Measurements from ENCODE around the gene KCNJ5. TPM values are rescaled to one million over a fixed set of nuclear protein-coding genes. Genes with fewer than 3 reads are reported as not detected.

The KCNJ5 gene
- total and polyA plus RNA-seq, 10 of the 15 experiments (the other 5 are each of a cell fraction or from before 2014, with no cell fraction given): 0.03 TPM; not detected in 8

DNA sequence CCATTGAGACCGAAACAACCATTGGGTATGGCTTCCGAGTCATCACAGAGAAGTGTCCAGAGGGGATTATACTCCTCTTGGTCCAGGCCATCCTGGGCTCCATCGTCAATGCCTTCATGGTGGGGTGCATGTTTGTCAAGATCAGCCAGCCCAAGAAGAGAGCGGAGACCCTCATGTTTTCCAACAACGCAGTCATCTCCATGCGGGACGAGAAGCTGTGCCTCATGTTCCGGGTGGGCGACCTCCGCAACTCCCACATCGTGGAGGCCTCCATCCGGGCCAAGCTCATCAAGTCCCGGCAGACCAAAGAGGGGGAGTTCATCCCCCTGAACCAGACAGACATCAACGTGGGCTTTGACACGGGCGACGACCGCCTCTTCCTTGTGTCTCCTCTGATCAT is 20.5 kb downstream of the KCNJ5 start:
- RAD21 ChIA-PET (ENCODE audit: unreplicated experiment): no interaction called here
- no peaks in the 10 kb centered on the region for H3K4me1 ChIP-seq (ENCODE audit: control insufficient read depth, insufficient read depth, low read length)
- CTCF ChIA-PET: interaction anchor here (0.8 to 1.2 kb wide), 2 partner anchors 14 to 27 kb away, joined by 3 to 4 read pairs; no protein-coding TSS in a partner anchor
- H2AFZ ChIP-seq (ENCODE audit: control insufficient read depth, low read depth, low read length): no peak overlapping the region
- SMC1A ChIA-PET (ENCODE audit: uncharacterized antibody, unreplicated experiment): no interaction called here
- H3K36me3 ChIP-seq (ENCODE audit: control insufficient read depth in 2 of 2, insufficient read depth in 2 of 2, low read length in 1 of 2): no peaks in the 10 kb centered on the region
- POLR2A ChIA-PET: no interaction called here
- H3K4me2 ChIP-seq (ENCODE audit: control insufficient read depth, insufficient read depth): no peak overlapping the region
- ATAC-seq (no peak), DNase-seq (ENCODE audit: low read depth, low spot score) (no peak), FAIRE-seq (no peak)
- no peak for TF ChIP-seq SMARCA5 (IDR thresholded peaks at IDR 0.05)
- TF ChIP-seq POLR2AphosphoS2 (IDR thresholded peaks at IDR 0.05; ENCODE audit: low read depth, low read length): no peak
- TF ChIP-seq CBFB (IDR thresholded peaks at IDR 0.05; ENCODE audit: low read depth): no peak
- TF ChIP-seq, protein P1, sequence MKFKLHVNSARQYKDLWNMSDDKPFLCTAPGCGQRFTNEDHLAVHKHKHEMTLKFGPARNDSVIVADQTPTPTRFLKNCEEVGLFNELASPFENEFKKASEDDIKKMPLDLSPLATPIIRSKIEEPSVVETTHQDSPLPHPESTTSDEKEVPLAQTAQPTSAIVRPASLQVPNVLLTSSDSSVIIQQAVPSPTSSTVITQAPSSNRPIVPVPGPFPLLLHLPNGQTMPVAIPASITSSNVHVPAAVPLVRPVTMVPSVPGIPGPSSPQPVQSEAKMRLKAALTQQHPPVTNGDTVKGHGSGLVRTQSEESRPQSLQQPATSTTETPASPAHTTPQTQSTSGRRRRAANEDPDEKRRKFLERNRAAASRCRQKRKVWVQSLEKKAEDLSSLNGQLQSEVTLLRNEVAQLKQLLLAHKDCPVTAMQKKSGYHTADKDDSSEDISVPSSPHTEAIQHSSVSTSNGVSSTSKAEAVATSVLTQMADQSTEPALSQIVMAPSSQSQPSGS (IDR thresholded peaks at IDR 0.05; ENCODE audit: low read length): no peak
- TF ChIP-seq RAD51 (IDR thresholded peaks at IDR 0.05): no peak
- TF ChIP-seq BHLHE40 (IDR thresholded peaks at IDR 0.05; ENCODE audit: borderline replicate concordance in 1 of 2, low read depth in 2 of 2, low read length in 1 of 2): no peak
- no peak for TF ChIP-seq YBX1 (IDR thresholded peaks at IDR 0.05)
- TF ChIP-seq EZH2 (IDR thresholded peaks at IDR 0.05; ENCODE audit: borderline replicate concordance, control insufficient read depth, low read depth, low read length): no peak
- no peak for TF ChIP-seq BACH1 (IDR thresholded peaks at IDR 0.05; ENCODE audit: borderline replicate concordance)
- TF ChIP-seq, protein P2, sequence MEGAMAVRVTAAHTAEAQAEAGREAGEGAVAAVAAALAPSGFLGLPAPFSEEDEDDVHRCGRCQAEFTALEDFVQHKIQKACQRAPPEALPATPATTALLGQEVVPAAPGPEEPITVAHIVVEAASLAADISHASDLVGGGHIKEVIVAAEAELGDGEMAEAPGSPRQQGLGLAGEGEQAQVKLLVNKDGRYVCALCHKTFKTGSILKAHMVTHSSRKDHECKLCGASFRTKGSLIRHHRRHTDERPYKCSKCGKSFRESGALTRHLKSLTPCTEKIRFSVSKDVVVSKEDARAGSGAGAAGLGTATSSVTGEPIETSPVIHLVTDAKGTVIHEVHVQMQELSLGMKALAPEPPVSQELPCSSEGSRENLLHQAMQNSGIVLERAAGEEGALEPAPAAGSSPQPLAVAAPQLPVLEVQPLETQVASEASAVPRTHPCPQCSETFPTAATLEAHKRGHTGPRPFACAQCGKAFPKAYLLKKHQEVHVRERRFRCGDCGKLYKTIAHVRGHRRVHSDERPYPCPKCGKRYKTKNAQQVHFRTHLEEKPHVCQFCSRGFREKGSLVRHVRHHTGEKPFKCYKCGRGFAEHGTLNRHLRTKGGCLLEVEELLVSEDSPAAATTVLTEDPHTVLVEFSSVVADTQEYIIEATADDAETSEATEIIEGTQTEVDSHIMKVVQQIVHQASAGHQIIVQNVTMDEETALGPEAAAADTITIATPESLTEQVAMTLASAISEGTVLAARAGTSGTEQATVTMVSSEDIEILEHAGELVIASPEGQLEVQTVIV (IDR thresholded peaks at IDR 0.05; ENCODE audit: borderline replicate concordance, partially characterized antibody): no peak
- TF ChIP-seq, protein P3, sequence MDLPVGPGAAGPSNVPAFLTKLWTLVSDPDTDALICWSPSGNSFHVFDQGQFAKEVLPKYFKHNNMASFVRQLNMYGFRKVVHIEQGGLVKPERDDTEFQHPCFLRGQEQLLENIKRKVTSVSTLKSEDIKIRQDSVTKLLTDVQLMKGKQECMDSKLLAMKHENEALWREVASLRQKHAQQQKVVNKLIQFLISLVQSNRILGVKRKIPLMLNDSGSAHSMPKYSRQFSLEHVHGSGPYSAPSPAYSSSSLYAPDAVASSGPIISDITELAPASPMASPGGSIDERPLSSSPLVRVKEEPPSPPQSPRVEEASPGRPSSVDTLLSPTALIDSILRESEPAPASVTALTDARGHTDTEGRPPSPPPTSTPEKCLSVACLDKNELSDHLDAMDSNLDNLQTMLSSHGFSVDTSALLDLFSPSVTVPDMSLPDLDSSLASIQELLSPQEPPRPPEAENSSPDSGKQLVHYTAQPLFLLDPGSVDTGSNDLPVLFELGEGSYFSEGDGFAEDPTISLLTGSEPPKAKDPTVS (IDR thresholded peaks at IDR 0.05; ENCODE audit: low read depth, low read length): no peak
- no peak for TF ChIP-seq TARDBP (IDR thresholded peaks at IDR 0.05; ENCODE audit: borderline replicate concordance)
- TF ChIP-seq, protein P4, sequence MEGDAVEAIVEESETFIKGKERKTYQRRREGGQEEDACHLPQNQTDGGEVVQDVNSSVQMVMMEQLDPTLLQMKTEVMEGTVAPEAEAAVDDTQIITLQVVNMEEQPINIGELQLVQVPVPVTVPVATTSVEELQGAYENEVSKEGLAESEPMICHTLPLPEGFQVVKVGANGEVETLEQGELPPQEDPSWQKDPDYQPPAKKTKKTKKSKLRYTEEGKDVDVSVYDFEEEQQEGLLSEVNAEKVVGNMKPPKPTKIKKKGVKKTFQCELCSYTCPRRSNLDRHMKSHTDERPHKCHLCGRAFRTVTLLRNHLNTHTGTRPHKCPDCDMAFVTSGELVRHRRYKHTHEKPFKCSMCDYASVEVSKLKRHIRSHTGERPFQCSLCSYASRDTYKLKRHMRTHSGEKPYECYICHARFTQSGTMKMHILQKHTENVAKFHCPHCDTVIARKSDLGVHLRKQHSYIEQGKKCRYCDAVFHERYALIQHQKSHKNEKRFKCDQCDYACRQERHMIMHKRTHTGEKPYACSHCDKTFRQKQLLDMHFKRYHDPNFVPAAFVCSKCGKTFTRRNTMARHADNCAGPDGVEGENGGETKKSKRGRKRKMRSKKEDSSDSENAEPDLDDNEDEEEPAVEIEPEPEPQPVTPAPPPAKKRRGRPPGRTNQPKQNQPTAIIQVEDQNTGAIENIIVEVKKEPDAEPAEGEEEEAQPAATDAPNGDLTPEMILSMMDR (IDR thresholded peaks at IDR 0.05 in 2 of 3, conservative IDR thresholded peaks at IDR 0.05 in 1 of 3; ENCODE audit: control insufficient read depth in 2 of 3, extremely low read depth in 1 of 3, insufficient read depth in 1 of 3, low read depth in 3 of 3, low read length in 3 of 3): no peak
- TF ChIP-seq MEF2A (IDR thresholded peaks at IDR 0.05; ENCODE audit: insufficient read depth, low read depth, low read length): no peak
- no peaks in the 10 kb centered on the region for H4K20me1 ChIP-seq (ENCODE audit: control insufficient read depth, insufficient read depth)
- peaks cover 3 to 7% of the 10 kb centered on the region in 2 experiments; a peak in 3 of 4 replicates for H3K27me3 ChIP-seq (replicated peaks in 1 of 2; ENCODE audit: control insufficient read depth in 2 of 2, insufficient read depth in 2 of 2, low read length in 1 of 2)
- WGBS (ENCODE audit: insufficient coverage, insufficient replicate concordance, low lambda C conversion rate, missing lambda C conversion rate): 51% methylated on average over 15 of the region's 18 CpGs
- in situ Hi-C loops (cut with MboI) (no loop called here), intact Hi-C loops (cut with micrococcal nuclease; ENCODE audit: unreplicated experiment) (no loop called here)
- no peak overlapping the region for H3K9ac ChIP-seq (ENCODE audit: control insufficient read depth, insufficient read depth, low read length)
- H3K27ac ChIP-seq (ENCODE audit: control insufficient read depth, insufficient read depth): no peak overlapping the region
- H3K9me3 ChIP-seq (replicated peaks; ENCODE audit: control insufficient read depth, insufficient read depth, low read length): no peaks in the 10 kb centered on the region
- BruUV-seq (replicated peaks): no TSS peak
- H3K4me3 ChIP-seq: no peak overlapping the region
- no peaks in the 10 kb centered on the region for H3K79me2 ChIP-seq (ENCODE audit: control insufficient read depth, insufficient read depth, low read length)
